ENCODE data around the gene CLIC2. TPM values are rescaled to one million over a fixed set of nuclear protein-coding genes. Genes with fewer than 3 reads are reported as not detected.
"Not testable (repeated sequence)": the region's sequence is repeated elsewhere in the genome, so short reads cannot be mapped to it uniquely, and the experiment has no call there.

Gene CLIC2
- total RNA-seq: 10 to 100 TPM in 1 of 4 donors, 1 to 10 TPM in 3; 1.9 to 31.4 (median 4.2) TPM

DNA sequence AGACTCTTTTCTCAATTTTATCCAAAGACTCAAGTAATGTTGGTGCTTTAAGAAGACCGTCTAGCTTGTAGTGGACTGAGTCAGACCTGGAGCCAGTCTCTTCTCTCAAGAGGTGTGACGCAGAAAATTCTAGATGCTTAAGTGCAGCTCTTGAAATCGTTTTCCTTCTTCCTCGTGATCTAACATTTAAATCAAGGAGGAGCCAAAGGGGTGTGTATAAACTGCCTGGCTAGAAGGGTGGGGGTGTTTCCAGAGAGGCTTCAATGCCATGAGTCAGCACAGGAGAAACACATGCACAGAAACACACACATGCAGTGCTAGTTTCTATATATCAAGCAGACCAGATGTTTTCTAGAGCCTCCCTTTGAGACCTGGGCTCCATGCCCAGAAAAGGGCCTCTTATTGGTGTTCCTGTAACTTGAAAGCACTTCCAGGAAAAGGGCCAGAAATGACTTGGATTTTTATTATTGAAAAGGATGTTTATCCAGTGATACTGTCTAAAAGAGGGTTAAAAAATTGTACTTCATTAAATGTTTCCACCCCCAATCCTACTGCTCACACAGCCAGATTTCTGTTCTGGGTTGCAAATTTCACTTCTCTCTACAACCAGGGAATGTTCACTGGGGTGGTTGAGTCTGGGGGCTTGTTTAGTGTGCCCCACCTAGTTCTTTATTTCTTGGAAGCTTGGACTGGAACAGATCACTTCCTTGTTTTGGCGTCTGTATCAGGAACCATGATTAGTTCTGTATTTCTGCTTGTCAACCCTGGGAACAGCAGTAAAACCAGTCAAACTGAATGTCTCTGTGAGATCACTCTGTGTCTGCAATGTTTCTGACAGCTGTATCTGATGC lies at the start of gene CLIC2:
CLIC2 (minus strand) TSS at position 129 of the 851 bp plus-strand sequence. CDS start 187 bp downstream, outside the sequence.
- H3K4me3 ChIP-seq: peak within 1 kb of the TSS in 2 of 4 donors; percentile 12 to 31

GRCh38 chrX:155382529-155382967 lies 48.1 kb upstream of the CLIC2 start:
- H3K27me3 ChIP-seq, H3K4me1 ChIP-seq, H3K4me3 ChIP-seq, H3K27ac ChIP-seq, H3K9me3 ChIP-seq, DNase-seq, H3K36me3 ChIP-seq: not testable (repeated sequence)

More for the DNA sequence above, at the start of gene CLIC2:
- TF ChIP-seq, protein P1, sequence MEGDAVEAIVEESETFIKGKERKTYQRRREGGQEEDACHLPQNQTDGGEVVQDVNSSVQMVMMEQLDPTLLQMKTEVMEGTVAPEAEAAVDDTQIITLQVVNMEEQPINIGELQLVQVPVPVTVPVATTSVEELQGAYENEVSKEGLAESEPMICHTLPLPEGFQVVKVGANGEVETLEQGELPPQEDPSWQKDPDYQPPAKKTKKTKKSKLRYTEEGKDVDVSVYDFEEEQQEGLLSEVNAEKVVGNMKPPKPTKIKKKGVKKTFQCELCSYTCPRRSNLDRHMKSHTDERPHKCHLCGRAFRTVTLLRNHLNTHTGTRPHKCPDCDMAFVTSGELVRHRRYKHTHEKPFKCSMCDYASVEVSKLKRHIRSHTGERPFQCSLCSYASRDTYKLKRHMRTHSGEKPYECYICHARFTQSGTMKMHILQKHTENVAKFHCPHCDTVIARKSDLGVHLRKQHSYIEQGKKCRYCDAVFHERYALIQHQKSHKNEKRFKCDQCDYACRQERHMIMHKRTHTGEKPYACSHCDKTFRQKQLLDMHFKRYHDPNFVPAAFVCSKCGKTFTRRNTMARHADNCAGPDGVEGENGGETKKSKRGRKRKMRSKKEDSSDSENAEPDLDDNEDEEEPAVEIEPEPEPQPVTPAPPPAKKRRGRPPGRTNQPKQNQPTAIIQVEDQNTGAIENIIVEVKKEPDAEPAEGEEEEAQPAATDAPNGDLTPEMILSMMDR (IDR thresholded peaks at IDR 0.05): no peak
- TF ChIP-seq POLR2A (IDR thresholded peaks at IDR 0.05): no peak
- Histone ChIP-seq H3K36me3 (no peaks in the 10 kb centered on the region), H3K27ac (peak within 1 kb of the TSS in 3 of 4 donors; percentile 25 to 61 (median 25)), H3K4me1 (no peaks in the 10 kb centered on the region), H3K9me3 (no peaks in the 10 kb centered on the region), H3K27me3 (no peaks in the 10 kb centered on the region)
- DNase-seq: peak in 2 of 3 donors; percentile 17 to 53

DNA sequence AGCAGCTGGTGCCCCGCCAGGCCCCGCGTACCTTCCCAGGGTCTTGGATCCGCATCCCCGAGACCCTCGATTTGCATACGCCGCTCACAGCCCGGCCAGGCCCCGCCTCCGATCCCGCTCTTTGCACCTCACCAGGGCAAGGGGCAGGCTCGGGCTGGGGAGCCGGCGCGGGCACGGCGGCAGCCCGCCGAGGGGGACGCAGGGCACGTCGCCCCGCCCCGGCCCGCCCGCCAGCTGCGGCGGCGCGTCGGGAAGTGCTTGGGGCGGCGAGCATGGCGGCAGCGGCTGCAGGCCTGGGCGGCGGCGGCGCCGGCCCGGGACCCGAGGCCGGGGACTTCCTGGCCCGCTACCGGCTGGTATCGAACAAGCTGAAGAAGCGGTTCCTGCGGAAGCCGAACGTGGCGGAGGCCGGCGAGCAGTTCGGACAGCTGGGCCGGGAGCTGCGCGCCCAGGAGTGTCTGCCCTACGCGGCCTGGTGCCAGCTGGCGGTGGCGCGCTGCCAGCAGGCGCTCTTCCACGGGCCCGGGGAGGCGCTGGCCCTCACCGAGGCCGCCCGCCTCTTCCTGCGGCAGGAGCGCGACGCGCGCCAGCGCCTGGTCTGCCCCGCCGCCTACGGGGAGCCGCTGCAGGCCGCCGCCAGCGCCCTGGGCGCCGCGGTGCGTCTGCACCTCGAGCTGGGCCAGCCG lies 47.6 kb upstream of the CLIC2 start, which contains the start of gene F8A2:
F8A2 (plus strand) TSS at position 253 of the 686 bp plus-strand sequence; CDS start at position 273, 20 bp downstream.
- H3K4me3 ChIP-seq, H3K27ac ChIP-seq, H3K27me3 ChIP-seq, DNase-seq, H3K9me3 ChIP-seq, H3K36me3 ChIP-seq, H3K4me1 ChIP-seq: not testable (repeated sequence)

GRCh38 chrX:155379802-155380201 lies 45.4 kb upstream of the CLIC2 start:
- not testable (repeated sequence) for H3K4me3 ChIP-seq, H3K36me3 ChIP-seq, H3K9me3 ChIP-seq, H3K27me3 ChIP-seq, H3K27ac ChIP-seq, H3K4me1 ChIP-seq, DNase-seq

GRCh38 chrX:155373777-155374458 lies 39.5 kb upstream of the CLIC2 start:
- not testable (repeated sequence) for H3K4me3 ChIP-seq, H3K9me3 ChIP-seq, H3K36me3 ChIP-seq, H3K4me1 ChIP-seq, DNase-seq, H3K27me3 ChIP-seq, H3K27ac ChIP-seq

GRCh38 chrX:155363712-155364111 lies 29.3 kb upstream of the CLIC2 start:
- DNase-seq, H3K4me1 ChIP-seq, H3K9me3 ChIP-seq, H3K4me3 ChIP-seq, H3K27me3 ChIP-seq, H3K27ac ChIP-seq, H3K36me3 ChIP-seq: not testable (repeated sequence)

- H3K36me3 ChIP-seq, DNase-seq, H3K27me3 ChIP-seq, H3K27ac ChIP-seq, H3K9me3 ChIP-seq, H3K4me3 ChIP-seq, H3K4me1 ChIP-seq: not testable (repeated sequence)
These were observed 15.0 kb upstream of the CLIC2 start for GRCh38 chrX:155349448-155349847.

DNA sequence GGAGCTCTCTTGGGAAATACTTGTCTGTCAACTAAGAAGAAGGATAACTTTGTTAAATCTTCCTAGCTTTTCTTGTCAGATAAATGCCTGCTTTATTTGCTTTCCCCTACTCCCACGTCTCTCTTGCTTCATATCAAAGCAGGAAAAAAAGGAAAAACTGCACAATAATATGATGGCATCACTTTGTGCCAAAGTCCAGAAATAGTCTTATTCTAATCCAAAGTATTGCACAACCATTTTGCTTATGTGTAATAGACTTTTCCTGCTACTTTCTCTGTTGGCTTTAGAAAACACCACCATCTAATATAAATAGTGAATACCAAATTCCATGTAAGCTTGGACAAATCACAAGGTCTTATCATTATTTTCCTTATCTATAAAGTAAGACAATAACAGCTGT lies 11.3 kb upstream of the CLIC2 start:
- H3K27me3 ChIP-seq, DNase-seq, H3K9me3 ChIP-seq, H3K27ac ChIP-seq, H3K4me3 ChIP-seq, H3K4me1 ChIP-seq, H3K36me3 ChIP-seq: not testable (repeated sequence)

DNA sequence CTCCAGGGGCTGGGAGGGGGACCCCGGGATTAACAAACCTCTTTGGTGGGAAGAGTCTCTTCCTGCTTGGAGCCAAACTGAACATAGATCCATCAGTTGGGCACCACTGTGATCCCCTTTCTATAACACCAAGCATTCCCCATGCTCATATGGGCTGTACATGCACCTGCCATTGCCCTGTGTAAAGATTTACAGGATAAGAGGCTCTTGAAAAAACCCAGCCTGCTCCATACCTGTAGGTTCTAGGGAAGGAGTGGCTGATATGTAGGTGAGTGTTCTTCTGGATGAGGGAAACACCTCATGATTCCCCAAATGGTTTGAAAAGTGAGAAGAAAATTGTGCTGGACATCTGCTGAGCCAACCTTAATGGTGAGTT lies 911 bp upstream of the CLIC2 start:
- H3K4me1 ChIP-seq, H3K9me3 ChIP-seq, H3K4me3 ChIP-seq, H3K27me3 ChIP-seq, H3K36me3 ChIP-seq, DNase-seq: not testable (repeated sequence)
- peak overlapping the region in 1 of 4 donors; percentile 25 for H3K27ac ChIP-seq

All from Peyer's patch (tissue), 4 donors.